Astrocyte (in vitro differentiated cells and primary cell): Measurements from ENCODE around the gene PECR.

Source experiments
- EZH2 ChIP-seq: IDR thresholded peaks from 2 replicates; pipeline ENCODE4 v1.6.1; 2012; ENCODE audit warnings: mild to moderate bottlenecking, low read length, inconsistent platforms; ENCODE audit not compliant: insufficient read depth
- TF ChIP-seq, protein P1 (sequence below): IDR thresholded peaks from 2 replicates; pipeline ENCODE4 v1.5.1; 2011; ENCODE audit warnings: low read depth, mild to moderate bottlenecking, inconsistent platforms, low read length, moderate library complexity; ENCODE audit not compliant: insufficient read depth

GRCh38 chr2:216047397-216047796 lies 34.2 kb downstream of the PECR start:
- TF ChIP-seq, protein P1, sequence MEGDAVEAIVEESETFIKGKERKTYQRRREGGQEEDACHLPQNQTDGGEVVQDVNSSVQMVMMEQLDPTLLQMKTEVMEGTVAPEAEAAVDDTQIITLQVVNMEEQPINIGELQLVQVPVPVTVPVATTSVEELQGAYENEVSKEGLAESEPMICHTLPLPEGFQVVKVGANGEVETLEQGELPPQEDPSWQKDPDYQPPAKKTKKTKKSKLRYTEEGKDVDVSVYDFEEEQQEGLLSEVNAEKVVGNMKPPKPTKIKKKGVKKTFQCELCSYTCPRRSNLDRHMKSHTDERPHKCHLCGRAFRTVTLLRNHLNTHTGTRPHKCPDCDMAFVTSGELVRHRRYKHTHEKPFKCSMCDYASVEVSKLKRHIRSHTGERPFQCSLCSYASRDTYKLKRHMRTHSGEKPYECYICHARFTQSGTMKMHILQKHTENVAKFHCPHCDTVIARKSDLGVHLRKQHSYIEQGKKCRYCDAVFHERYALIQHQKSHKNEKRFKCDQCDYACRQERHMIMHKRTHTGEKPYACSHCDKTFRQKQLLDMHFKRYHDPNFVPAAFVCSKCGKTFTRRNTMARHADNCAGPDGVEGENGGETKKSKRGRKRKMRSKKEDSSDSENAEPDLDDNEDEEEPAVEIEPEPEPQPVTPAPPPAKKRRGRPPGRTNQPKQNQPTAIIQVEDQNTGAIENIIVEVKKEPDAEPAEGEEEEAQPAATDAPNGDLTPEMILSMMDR = no peak
- no peak for TF ChIP-seq EZH2
